ENCODE measurements around the gene DCUN1D2.

Gene DCUN1D2

GRCh38 chr13:113513761-113514160, 23.2 kb upstream of the DCUN1D2 start:
- no peak overlapping the region for H3K4me3 ChIP-seq (ENCODE audit: low read depth, low read length)

GRCh38 chr13:113511361-113511760, 20.9 kb upstream of the DCUN1D2 start:
- H3K27me3 ChIP-seq, result no peaks in the 10 kb centered on the region
- no peak overlapping the region for H3K4me3 ChIP-seq (ENCODE audit: low read depth, low read length)
- no peaks in the 10 kb centered on the region for H3K9me3 ChIP-seq
- DNase-seq, result no peak
- H3K36me3 ChIP-seq, result peaks cover 12% of the 10 kb centered on the region; the same call in 1 of the 2 replicates
- TF ChIP-seq CTCF (IDR thresholded peaks at IDR 0.05; ENCODE audit: low read depth, low read length), result no peak
- H3K4me1 ChIP-seq, result peaks cover 3% of the 10 kb centered on the region; the same call in 1 of the 2 replicates

More at GRCh38 chr13:113513761-113514160, 23.2 kb upstream of the DCUN1D2 start:
- Histone ChIP-seq H3K27me3 (no peaks in the 10 kb centered on the region), H3K9me3 (no peaks in the 10 kb centered on the region), H3K36me3 (peaks cover 12% of the 10 kb centered on the region; the same call in 1 of the 2 replicates), H3K4me1 (no peaks in the 10 kb centered on the region; the same call in 1 of the 2 replicates)
- no peak for DNase-seq
- no peak for TF ChIP-seq CTCF (IDR thresholded peaks at IDR 0.05; ENCODE audit: low read depth, low read length)

- TF ChIP-seq CTCF (IDR thresholded peaks at IDR 0.05; ENCODE audit: low read depth, low read length), result no peak
- H3K36me3 ChIP-seq, result peaks cover 12% of the 10 kb centered on the region; the same call in 1 of the 2 replicates
- no peak for DNase-seq
- peaks cover 3% of the 10 kb centered on the region; the same call in 1 of the 2 replicates for H3K4me1 ChIP-seq
- H3K4me3 ChIP-seq (ENCODE audit: low read depth, low read length), result no peak overlapping the region
- no peaks in the 10 kb centered on the region for H3K9me3 ChIP-seq
- no peaks in the 10 kb centered on the region for H3K27me3 ChIP-seq
Measured at GRCh38 chr13:113510871-113511270, 20.4 kb upstream of the DCUN1D2 start.

GRCh38 chr13:113509989-113510388, 19.5 kb upstream of the DCUN1D2 start:
- no peak for TF ChIP-seq CTCF (IDR thresholded peaks at IDR 0.05; ENCODE audit: low read depth, low read length)
- Histone ChIP-seq H3K36me3 (peaks cover 12% of the 10 kb centered on the region; the same call in 1 of the 2 replicates), H3K4me3 (ENCODE audit: low read depth, low read length) (no peak overlapping the region), H3K4me1 (peaks cover 3% of the 10 kb centered on the region; the same call in 1 of the 2 replicates), H3K9me3 (no peaks in the 10 kb centered on the region), H3K27me3 (no peaks in the 10 kb centered on the region)
- DNase-seq, result no peak

GRCh38 chr13:113508521-113509254, 18.2 kb upstream of the DCUN1D2 start:
- no peaks in the 10 kb centered on the region for H3K9me3 ChIP-seq
- peaks cover 17% of the 10 kb centered on the region for H3K36me3 ChIP-seq
- H3K4me1 ChIP-seq, result peaks cover 3% of the 10 kb centered on the region; the same call in 1 of the 2 replicates
- no peak for TF ChIP-seq CTCF (IDR thresholded peaks at IDR 0.05; ENCODE audit: low read depth, low read length)
- H3K4me3 ChIP-seq (ENCODE audit: low read depth, low read length), result no peak overlapping the region
- DNase-seq, result no peak
- no peaks in the 10 kb centered on the region for H3K27me3 ChIP-seq

Data from BE2C (cell line).